Measurements from ENCODE around the gene TCIRG1.
"Not testable (repeated sequence)": the region's sequence is repeated elsewhere in the genome, so short reads cannot be mapped to it uniquely, and the experiment has no call there.

TCIRG1 gene

DNA sequence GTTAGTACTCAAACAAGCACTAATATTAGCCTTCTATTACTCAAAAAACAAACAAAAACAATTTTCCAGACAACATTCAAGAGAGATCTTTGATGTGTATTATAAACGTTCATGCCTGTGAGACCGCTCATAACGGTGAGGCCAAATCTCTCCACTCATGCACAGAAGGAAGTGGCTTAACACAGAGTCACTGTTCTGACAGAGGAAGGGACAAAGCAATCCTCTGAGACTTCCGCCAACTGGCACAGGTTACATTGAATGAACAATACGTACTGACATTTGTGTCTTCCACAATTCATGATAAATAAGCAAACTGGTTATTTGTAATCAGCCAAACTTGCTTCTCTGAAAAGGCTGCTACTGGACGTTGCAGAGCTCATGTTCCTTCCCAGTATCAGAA, 51.9 kb downstream of the TCIRG1 start:
- no peak for DNase-seq

DNA sequence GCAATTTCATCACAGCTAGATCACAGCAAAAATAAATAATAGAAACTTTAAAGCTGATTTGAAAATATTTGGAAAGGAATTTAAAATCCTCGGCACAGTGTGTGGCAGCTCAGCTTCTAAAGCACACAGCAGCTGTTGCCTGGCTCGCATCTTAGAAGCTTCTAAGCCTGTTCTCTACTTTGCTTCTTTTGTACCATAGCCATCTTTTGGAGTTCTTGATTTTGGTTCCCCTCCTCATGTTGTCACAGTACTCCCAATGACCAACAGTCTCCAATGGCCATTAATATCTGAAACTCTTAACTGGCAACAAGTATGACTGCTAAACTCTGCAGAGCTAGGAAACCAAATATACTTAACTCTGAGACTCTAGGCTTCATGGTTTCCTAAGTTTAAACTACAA, 53.6 kb downstream of the TCIRG1 start:
- DNase-seq: no peak

DNA sequence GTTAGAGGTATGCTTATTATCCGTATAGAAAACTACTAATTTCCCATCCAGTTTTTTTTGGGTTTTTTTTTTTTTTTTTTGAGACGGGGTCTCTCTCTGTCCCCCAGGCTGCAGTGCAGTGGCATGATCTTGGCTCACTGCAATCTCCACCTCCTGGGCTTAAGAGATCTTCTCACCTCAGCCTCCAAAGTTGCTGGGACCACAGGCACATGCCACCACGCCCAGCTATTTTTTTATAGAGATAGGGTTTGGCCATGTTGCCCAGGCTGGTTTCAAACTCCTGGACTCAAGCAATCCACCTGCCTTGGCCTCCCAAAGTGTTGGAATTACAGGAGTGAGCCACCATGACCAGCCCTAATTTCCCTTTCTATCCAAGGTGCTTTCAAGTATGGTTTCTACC, 54.1 kb downstream of the TCIRG1 start:
- not testable (repeated sequence) for DNase-seq

DNA sequence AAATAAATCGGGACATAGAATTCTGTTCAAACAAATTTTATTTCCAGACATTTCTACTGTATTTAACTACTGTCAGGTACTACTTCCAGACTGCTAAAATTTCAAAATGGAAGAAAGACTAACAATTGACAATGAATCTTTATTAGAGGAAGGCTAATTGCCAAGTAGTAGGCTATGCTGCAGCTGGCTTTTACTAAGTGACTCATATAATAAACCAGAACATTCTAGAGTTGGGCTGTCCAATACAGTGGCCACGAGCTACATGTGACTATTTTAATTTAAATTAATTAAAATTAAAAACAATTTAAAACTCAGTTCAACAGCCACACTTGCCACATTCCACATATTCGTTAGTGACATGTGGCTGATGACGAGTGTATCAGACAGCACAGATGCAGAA, 54.7 kb downstream of the TCIRG1 start:
- no peak for DNase-seq

DNA sequence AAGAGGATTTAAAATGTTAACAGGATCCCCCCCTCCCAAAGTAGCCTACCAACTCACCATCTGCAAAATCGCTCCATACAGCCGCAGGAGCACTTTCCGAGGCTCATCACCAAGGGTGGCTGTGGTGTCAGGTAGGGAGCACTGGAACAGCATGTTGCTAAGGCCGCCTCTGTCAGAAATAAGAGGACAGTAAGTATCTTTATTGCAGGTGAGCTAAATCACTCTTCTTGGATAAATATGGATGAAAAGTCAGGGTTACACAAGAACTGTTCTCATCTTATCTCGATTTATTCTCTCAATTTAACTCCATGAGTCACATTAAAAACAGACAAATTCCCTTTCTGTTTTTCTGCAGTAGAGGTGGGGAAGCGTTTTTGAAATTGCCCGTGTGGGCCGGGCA, 58.1 kb downstream of the TCIRG1 start:
- DNase-seq: no peak

DNA sequence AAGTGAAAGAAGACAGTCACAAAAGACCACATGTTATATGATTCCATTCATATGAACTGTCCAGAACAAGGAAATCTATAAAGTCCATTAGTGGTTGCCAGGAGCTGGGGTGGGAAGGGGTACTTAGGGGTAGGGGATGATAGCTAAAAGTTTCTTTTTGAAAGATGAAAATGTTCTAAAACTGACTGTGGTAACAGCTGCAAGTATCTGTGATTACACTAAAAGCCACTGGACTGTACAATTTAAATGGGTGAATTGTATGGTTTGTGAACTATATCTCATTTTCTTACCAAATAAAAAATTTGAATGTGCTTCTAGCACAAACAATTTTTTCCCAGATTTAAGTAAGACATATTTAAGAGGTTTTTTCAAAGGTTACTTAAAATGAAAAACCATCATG, 60.2 kb downstream of the TCIRG1 start:
- no peak for DNase-seq

DNA sequence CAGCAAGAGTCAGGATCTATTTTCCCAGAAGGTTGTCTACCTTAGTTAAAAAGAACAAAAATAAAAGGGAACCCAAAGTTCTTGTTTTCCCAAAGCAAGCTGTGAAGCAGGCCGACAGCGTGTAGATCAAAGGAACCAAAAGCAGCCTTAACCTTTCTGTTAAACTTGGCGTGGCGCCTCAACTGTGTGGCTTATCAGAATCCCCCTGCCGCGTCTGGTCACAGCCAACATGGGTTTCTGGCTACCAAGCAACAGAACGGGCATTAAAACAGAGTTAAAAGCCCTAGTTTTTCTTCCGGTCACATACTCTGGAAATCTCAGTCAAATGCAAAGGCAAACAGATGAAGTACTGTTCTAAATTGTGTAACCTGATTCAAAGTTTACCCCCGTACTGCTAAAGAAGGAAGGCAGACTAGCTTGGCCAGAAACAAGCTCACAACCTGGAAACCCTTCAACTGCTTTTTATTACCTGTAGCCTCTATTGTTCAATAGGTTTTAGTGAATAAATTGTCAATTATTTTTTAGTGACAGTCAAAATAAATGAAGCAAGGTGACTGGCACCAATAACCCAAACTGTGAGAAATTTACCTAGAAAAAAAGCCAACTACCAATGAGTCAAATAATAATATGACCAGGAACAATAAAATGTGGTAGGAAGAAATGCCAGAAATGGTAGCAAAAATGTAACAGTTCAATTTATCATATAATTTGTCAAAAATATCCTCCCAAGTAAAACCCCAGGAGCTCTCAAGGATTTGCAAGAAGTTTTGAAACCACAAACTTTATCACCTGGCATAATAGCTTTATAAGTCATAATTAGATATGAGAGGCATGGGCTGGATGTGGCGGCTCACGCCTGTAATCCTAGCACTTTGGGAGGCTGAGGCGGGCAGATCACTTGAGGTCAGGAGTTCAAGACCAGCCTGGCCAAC, 60.9 kb downstream of the TCIRG1 start:
- DNase-seq: no peak
